NCI-H128 (cell line): ENCODE data around the gene IGF2BP2.

Experiments used
- DNase-seq: peaks from one replicate; lab custom pipeline; 2025; ENCODE audit not compliant: unreplicated experiment; lab: John Stamatoyannopoulos, UW

IGF2BP2 gene

GRCh38 chr3:185594073-185594472, 230.8 kb downstream of the IGF2BP2 start:
- DNase-seq: no peak
